Measurements from ENCODE around the gene CRYBG2. TPM values are rescaled to one million over a fixed set of nuclear protein-coding genes. Genes with fewer than 3 reads are reported as not detected.

CRYBG2 gene
- polyA plus RNA-seq, 2 donors = 163 to 275 TPM

GRCh38 chr1:26352338-26352679, 1.6 kb downstream of the CRYBG2 start:
- WGBS, 2 donors = 62% methylated on average over 5 of the region's 5 CpGs
- H3K36me3 ChIP-seq (ENCODE audit: control insufficient read depth in 2 of 2, insufficient read depth in 2 of 2, low read length in 1 of 2) = no peaks in the 10 kb centered on the region
- peak overlapping the region; percentile 89 to 98 for H3K27ac ChIP-seq (ENCODE audit: low read depth in 2 of 2, low read length in 1 of 2)
- peaks cover 8 to 26% of the 10 kb centered on the region in 2 donors for H3K4me1 ChIP-seq (ENCODE audit: control insufficient read depth in 2 of 2, insufficient read depth in 2 of 2, low read length in 1 of 2)
- no peaks in the 10 kb centered on the region for H3K9me3 ChIP-seq (ENCODE audit: control insufficient read depth in 2 of 2, insufficient read depth in 1 of 2, low read depth in 1 of 2, low read length in 1 of 2)
- peak overlapping the region; percentile 56 to 88 for H3K4me3 ChIP-seq (ENCODE audit: low read depth in 1 of 2, low read length in 2 of 2)
- H3K27me3 ChIP-seq (ENCODE audit: control insufficient read depth in 1 of 2, insufficient read depth in 2 of 2, low read length in 2 of 2) = no peaks in the 10 kb centered on the region

GRCh38 chr1:26351590-26352337, 2.2 kb downstream of the CRYBG2 start:
- Histone ChIP-seq H3K27me3 (ENCODE audit: control insufficient read depth in 1 of 2, insufficient read depth in 2 of 2, low read length in 2 of 2) (no peaks in the 10 kb centered on the region), H3K36me3 (ENCODE audit: control insufficient read depth in 2 of 2, insufficient read depth in 2 of 2, low read length in 1 of 2) (no peaks in the 10 kb centered on the region), H3K4me1 (ENCODE audit: control insufficient read depth in 2 of 2, insufficient read depth in 2 of 2, low read length in 1 of 2) (peaks cover 8 to 25% of the 10 kb centered on the region in 2 donors), H3K4me3 (ENCODE audit: low read depth in 1 of 2, low read length in 2 of 2) (peak overlapping the region; percentile 56 to 88), H3K9me3 (ENCODE audit: control insufficient read depth in 2 of 2, insufficient read depth in 1 of 2, low read depth in 1 of 2, low read length in 1 of 2) (no peaks in the 10 kb centered on the region), H3K27ac (ENCODE audit: low read depth in 2 of 2, low read length in 1 of 2) (peak overlapping the region; percentile 89 to 98)
- WGBS, 2 donors = 64 to 76% methylated on average over 12 of the region's 12 CpGs

- peak overlapping the region; percentile 32 to 88 for H3K4me3 ChIP-seq (ENCODE audit: low read depth in 1 of 2, low read length in 2 of 2)
- H3K9me3 ChIP-seq (ENCODE audit: control insufficient read depth in 2 of 2, insufficient read depth in 1 of 2, low read depth in 1 of 2, low read length in 1 of 2) = no peaks in the 10 kb centered on the region
- H3K4me1 ChIP-seq (ENCODE audit: control insufficient read depth in 2 of 2, insufficient read depth in 2 of 2, low read length in 1 of 2) = peaks cover 5 to 17% of the 10 kb centered on the region in 2 donors
- 78 to 79% methylated on average over 9 of the region's 9 CpGs for WGBS, 2 donors
- peak overlapping the region; percentile 60 to 98 for H3K27ac ChIP-seq (ENCODE audit: low read depth in 2 of 2, low read length in 1 of 2)
- no peaks in the 10 kb centered on the region for H3K27me3 ChIP-seq (ENCODE audit: control insufficient read depth in 1 of 2, insufficient read depth in 2 of 2, low read length in 2 of 2)
- peaks cover 0 to 7% of the 10 kb centered on the region in 2 donors for H3K36me3 ChIP-seq (ENCODE audit: control insufficient read depth in 2 of 2, insufficient read depth in 2 of 2, low read length in 1 of 2)
Measured at GRCh38 chr1:26350701-26351589, 3.0 kb downstream of the CRYBG2 start.

- Histone ChIP-seq H3K9me3 (ENCODE audit: control insufficient read depth in 2 of 2, insufficient read depth in 1 of 2, low read depth in 1 of 2, low read length in 1 of 2) (no peaks in the 10 kb centered on the region), H3K4me1 (ENCODE audit: control insufficient read depth in 2 of 2, insufficient read depth in 2 of 2, low read length in 1 of 2) (peaks cover 3 to 15% of the 10 kb centered on the region in 2 donors), H3K27ac (ENCODE audit: low read depth in 2 of 2, low read length in 1 of 2) (peak overlapping the region; percentile 60 to 98), H3K36me3 (ENCODE audit: control insufficient read depth in 2 of 2, insufficient read depth in 2 of 2, low read length in 1 of 2) (peaks cover 0 to 11% of the 10 kb centered on the region in 2 donors), H3K27me3 (ENCODE audit: control insufficient read depth in 1 of 2, insufficient read depth in 2 of 2, low read length in 2 of 2) (no peaks in the 10 kb centered on the region), H3K4me3 (ENCODE audit: low read depth in 1 of 2, low read length in 2 of 2) (peak overlapping the region in 1 of 2 donors; percentile 88)
- 83 to 84% methylated on average over 2 of the region's 2 CpGs for WGBS, 2 donors
Measured at GRCh38 chr1:26350343-26350700, 3.6 kb downstream of the CRYBG2 start.

GRCh38 chr1:26349877-26350244, 4.1 kb downstream of the CRYBG2 start:
- H3K4me3 ChIP-seq (ENCODE audit: low read depth in 1 of 2, low read length in 2 of 2) = peak overlapping the region in 1 of 2 donors; percentile 88
- no peaks in the 10 kb centered on the region for H3K27me3 ChIP-seq (ENCODE audit: control insufficient read depth in 1 of 2, insufficient read depth in 2 of 2, low read length in 2 of 2)
- H3K4me1 ChIP-seq (ENCODE audit: control insufficient read depth in 2 of 2, insufficient read depth in 2 of 2, low read length in 1 of 2) = peaks cover 3 to 12% of the 10 kb centered on the region in 2 donors
- H3K9me3 ChIP-seq (ENCODE audit: control insufficient read depth in 2 of 2, insufficient read depth in 1 of 2, low read depth in 1 of 2, low read length in 1 of 2) = no peaks in the 10 kb centered on the region
- peaks cover 0 to 11% of the 10 kb centered on the region in 2 donors for H3K36me3 ChIP-seq (ENCODE audit: control insufficient read depth in 2 of 2, insufficient read depth in 2 of 2, low read length in 1 of 2)
- WGBS, 2 donors = 89 to 91% methylated on average over 5 of the region's 5 CpGs
- peak overlapping the region; percentile 1 to 77 for H3K27ac ChIP-seq (ENCODE audit: low read depth in 2 of 2, low read length in 1 of 2)

- H3K4me1 ChIP-seq (ENCODE audit: control insufficient read depth in 2 of 2, insufficient read depth in 2 of 2, low read length in 1 of 2) = peaks cover 3 to 7% of the 10 kb centered on the region in 2 donors
- WGBS, 2 donors = 76 to 85% methylated on average over 7 of the region's 7 CpGs
Measured at GRCh38 chr1:26349188-26349876, 4.6 kb downstream of the CRYBG2 start.

GRCh38 chr1:26346274-26347033, 7.5 kb downstream of the CRYBG2 start:
- Histone ChIP-seq H3K36me3 (ENCODE audit: control insufficient read depth in 2 of 2, insufficient read depth in 2 of 2, low read length in 1 of 2) (peaks cover 0 to 31% of the 10 kb centered on the region in 2 donors), H3K27me3 (ENCODE audit: control insufficient read depth in 1 of 2, insufficient read depth in 2 of 2, low read length in 2 of 2) (no peaks in the 10 kb centered on the region), H3K27ac (ENCODE audit: low read depth in 2 of 2, low read length in 1 of 2) (no peak overlapping the region), H3K4me3 (ENCODE audit: low read depth in 1 of 2, low read length in 2 of 2) (no peak overlapping the region), H3K4me1 (ENCODE audit: control insufficient read depth in 2 of 2, insufficient read depth in 2 of 2, low read length in 1 of 2) (peaks cover 0 to under 1% of the 10 kb centered on the region in 2 donors), H3K9me3 (ENCODE audit: control insufficient read depth in 2 of 2, insufficient read depth in 1 of 2, low read depth in 1 of 2, low read length in 1 of 2) (no peaks in the 10 kb centered on the region)
- 72 to 77% methylated on average over 10 of the region's 10 CpGs for WGBS, 2 donors

More at GRCh38 chr1:26349188-26349876, 4.6 kb downstream of the CRYBG2 start:
- Histone ChIP-seq H3K27me3 (ENCODE audit: control insufficient read depth in 1 of 2, insufficient read depth in 2 of 2, low read length in 2 of 2) (no peaks in the 10 kb centered on the region), H3K9me3 (ENCODE audit: control insufficient read depth in 2 of 2, insufficient read depth in 1 of 2, low read depth in 1 of 2, low read length in 1 of 2) (no peaks in the 10 kb centered on the region), H3K27ac (ENCODE audit: low read depth in 2 of 2, low read length in 1 of 2) (peak overlapping the region; percentile 32 to 38), H3K4me3 (ENCODE audit: low read depth in 1 of 2, low read length in 2 of 2) (no peak overlapping the region), H3K36me3 (ENCODE audit: control insufficient read depth in 2 of 2, insufficient read depth in 2 of 2, low read length in 1 of 2) (peaks cover 0 to 16% of the 10 kb centered on the region in 2 donors)

- Histone ChIP-seq H3K9me3 (ENCODE audit: control insufficient read depth in 2 of 2, insufficient read depth in 1 of 2, low read depth in 1 of 2, low read length in 1 of 2) (no peaks in the 10 kb centered on the region), H3K4me1 (ENCODE audit: control insufficient read depth in 2 of 2, insufficient read depth in 2 of 2, low read length in 1 of 2) (no peaks in the 10 kb centered on the region), H3K4me3 (ENCODE audit: low read depth in 1 of 2, low read length in 2 of 2) (no peak overlapping the region), H3K36me3 (ENCODE audit: control insufficient read depth in 2 of 2, insufficient read depth in 2 of 2, low read length in 1 of 2) (peaks cover 0 to 31% of the 10 kb centered on the region in 2 donors), H3K27me3 (ENCODE audit: control insufficient read depth in 1 of 2, insufficient read depth in 2 of 2, low read length in 2 of 2) (no peaks in the 10 kb centered on the region), H3K27ac (ENCODE audit: low read depth in 2 of 2, low read length in 1 of 2) (no peak overlapping the region)
- WGBS, 2 donors = 79 to 80% methylated on average over 14 to 15 of the region's 15 CpGs
Measured at GRCh38 chr1:26345718-26346117, 8.2 kb downstream of the CRYBG2 start.
